GM23248 (cell line): Measurements from ENCODE around the gene CSPG4. TPM values are rescaled to one million over a fixed set of nuclear protein-coding genes. Genes with fewer than 3 reads are reported as not detected.

ENCODE experiments used
- DNase-seq: peaks from one replicate; pipeline ENCODE4 v3.0.0-alpha.2; 2015
- H2AFZ ChIP-seq: fragments of 200-600 bp; sonication (generic); 2 replicates; pipeline ENCODE4 v1.6.1; 2016; ENCODE audit warnings: antibody characterized with exemption
- H3F3A ChIP-seq: fragments of 200-600 bp; sonication (generic); 2 replicates; pipeline ENCODE4 v1.6.1; 2016; ENCODE audit warnings: mild to moderate bottlenecking, antibody characterized with exemption, mixed run types; ENCODE audit not compliant: insufficient read depth
- H3K27ac ChIP-seq: fragments of 200-600 bp; sonication (generic); 2 replicates; pipeline ENCODE4 v1.5.1; 2016; ENCODE audit warnings: mild to moderate bottlenecking
- H3K27me3 ChIP-seq: fragments of 200-600 bp; sonication (generic); replicated peaks from 2 replicates; pipeline ENCODE4 v1.6.1; 2016; ENCODE audit warnings: mild to moderate bottlenecking; ENCODE audit not compliant: insufficient read depth
- H3K36me3 ChIP-seq: fragments of 200-600 bp; sonication (generic); 2 replicates; pipeline ENCODE4 v1.6.1; 2016; ENCODE audit warnings: low read depth, mild to moderate bottlenecking
- H3K4me1 ChIP-seq: fragments of 200-600 bp; sonication (generic); 2 replicates; pipeline ENCODE4 v1.6.1; 2016; ENCODE audit warnings: mild to moderate bottlenecking; ENCODE audit not compliant: insufficient read depth
- H3K4me2 ChIP-seq: fragments of 200-600 bp; sonication (generic); one replicate; pipeline ENCODE4 v1.6.1; 2016; ENCODE audit warnings: mild to moderate bottlenecking; ENCODE audit not compliant: unreplicated experiment
- H3K4me3 ChIP-seq: fragments of 200-600 bp; sonication (generic); 2 replicates; pipeline ENCODE4 v1.5.1; 2016; ENCODE audit warnings: mild to moderate bottlenecking
- H3K79me2 ChIP-seq: fragments of 200-600 bp; sonication (generic); 2 replicates; pipeline ENCODE4 v1.6.1; 2016; ENCODE audit warnings: mild to moderate bottlenecking; ENCODE audit not compliant: insufficient read depth
- H3K9ac ChIP-seq: fragments of 200-600 bp; sonication (generic); 2 replicates; pipeline ENCODE4 v1.6.1; 2016; ENCODE audit warnings: mild to moderate bottlenecking
- H3K9me2 ChIP-seq: fragments of 200-600 bp; sonication (generic); 2 replicates; pipeline ENCODE4 v1.6.1; 2016; ENCODE audit warnings: mixed run types, mild to moderate bottlenecking, moderate library complexity; ENCODE audit not compliant: insufficient read depth
- H3K9me3 ChIP-seq: fragments of 200-600 bp; sonication (generic); one replicate; pipeline ENCODE4 v1.6.1; 2017; ENCODE audit warnings: low read depth
- H4K20me1 ChIP-seq: fragments of 200-600 bp; sonication (generic); 2 replicates; pipeline ENCODE4 v1.6.0; 2016; ENCODE audit not compliant: insufficient read depth
- EZH2 ChIP-seq: fragments of 200-600 bp; sonication (generic); IDR thresholded peaks from 2 replicates; pipeline ENCODE4 v1.6.1; 2018; ENCODE audit warnings: antibody characterized with exemption, mild to moderate bottlenecking; ENCODE audit not compliant: insufficient read depth, poor library complexity, severe bottlenecking
- EZH2phosphoT487 ChIP-seq: fragments of 200-600 bp; sonication (generic); IDR thresholded peaks from 2 replicates; pipeline ENCODE4 v1.6.1; 2018; ENCODE audit warnings: antibody characterized with exemption, moderate library complexity, mild to moderate bottlenecking, low read depth; ENCODE audit not compliant: insufficient read depth
- WGBS, 2 experiments: methylation state at CpG; one replicate each; pipeline ENCODE4 v1.1.6; 2015 to 2017; ENCODE audit warnings: low lambda C conversion rate in 2 of 2, low coverage in 1 of 2; ENCODE audit errors: missing lambda C conversion rate in 2 of 2; 5-methylcytosine and 5-hydroxymethylcytosine counted together
- in situ Hi-C: fragments of 300-500 bp; cut with MboI; formaldehyde crosslinking; loops from 2 replicates; pipeline ENCODE4 v1.15.0; 2020
- polyA plus RNA-seq: library from polyadenylated mRNA; unstranded; fragments of >200 nt; fragmentation: Nextera tagmentation; extraction: Ambion mirVana; gene quantifications from 2 replicates; pipeline ENCODE4 v1.2.1, GENCODE V29; 2016
- total RNA-seq: library from RNA; depleted of rRNA; stranded (reverse); fragments of >200 nt; shearing (Covaris generic); gene quantifications from 2 replicates; pipeline ENCODE4 v1.2.3, GENCODE V29; 2014

Gene CSPG4
- total and polyA plus RNA-seq, 2 experiments from 2014 or later: 5.3 to 25.8 TPM

DNA sequence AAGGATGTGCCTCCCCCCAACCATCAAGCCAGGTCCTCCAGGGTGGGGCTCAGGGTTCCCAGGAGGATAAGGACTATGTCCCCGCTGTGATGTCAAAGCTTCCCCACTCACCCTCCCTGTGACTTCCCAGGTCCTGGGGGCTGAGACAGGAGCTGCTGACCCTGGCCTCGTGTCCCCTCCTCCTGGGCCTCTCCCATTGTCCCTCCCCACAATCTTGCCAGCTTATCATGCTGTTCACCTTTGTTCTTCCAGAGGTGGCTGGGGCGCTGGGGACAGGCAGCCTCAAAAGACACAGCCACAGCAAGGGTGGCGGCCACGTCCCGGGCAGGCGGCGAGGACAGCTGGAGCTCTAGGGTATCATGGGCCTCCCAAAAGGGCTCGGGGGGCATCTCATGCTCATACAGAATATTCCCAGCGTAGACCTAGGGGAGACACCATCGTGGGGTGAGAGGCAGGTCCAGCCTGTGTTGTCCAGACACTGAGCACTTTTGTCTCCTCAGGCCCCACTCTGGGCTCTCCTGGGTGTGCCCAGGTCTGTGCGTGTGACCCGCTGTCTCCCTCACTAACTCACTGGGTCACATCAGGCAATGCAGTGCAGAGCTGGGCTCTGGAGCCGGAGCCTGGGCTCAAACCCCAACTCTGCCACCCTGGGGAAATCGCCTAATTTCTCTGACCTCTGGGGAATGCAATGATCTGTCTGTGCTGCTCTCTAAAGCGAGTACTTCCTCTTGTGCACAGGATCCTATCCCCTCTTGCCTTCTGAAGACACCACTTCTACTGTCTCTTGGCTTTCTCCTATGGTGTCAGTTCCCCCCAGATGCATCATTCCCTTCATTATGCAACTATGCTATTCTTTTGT lies 35.0 kb downstream of the CSPG4 start:
- WGBS, 2 experiments: 81 to 90% methylated on average over 15 to 16 of the region's 16 CpGs
- in situ Hi-C loops: no loop called here
- TF ChIP-seq EZH2 (no peak), EZH2phosphoT487 (no peak)
- no peak overlapping the region for H3K27ac ChIP-seq
- H3K27me3 ChIP-seq: no peaks in the 10 kb centered on the region
- no peaks in the 10 kb centered on the region for H3K36me3 ChIP-seq
- H3K9me2 ChIP-seq: no peaks in the 10 kb centered on the region
- no peak overlapping the region for H3K4me2 ChIP-seq
- DNase-seq: no peak
- H3K4me1 ChIP-seq: peaks cover 16% of the 10 kb centered on the region
- H3K9me3 ChIP-seq: no peaks in the 10 kb centered on the region
- H3F3A ChIP-seq: 0 out of 2 replicates have a peak, but pooled peaks cover 3% of the 10 kb centered on the region
- no peaks in the 10 kb centered on the region for H4K20me1 ChIP-seq
- H2AFZ ChIP-seq: no peak overlapping the region
- no peaks in the 10 kb centered on the region for H3K79me2 ChIP-seq
- no peak overlapping the region for H3K9ac ChIP-seq
- H3K4me3 ChIP-seq: no peak overlapping the region

DNA sequence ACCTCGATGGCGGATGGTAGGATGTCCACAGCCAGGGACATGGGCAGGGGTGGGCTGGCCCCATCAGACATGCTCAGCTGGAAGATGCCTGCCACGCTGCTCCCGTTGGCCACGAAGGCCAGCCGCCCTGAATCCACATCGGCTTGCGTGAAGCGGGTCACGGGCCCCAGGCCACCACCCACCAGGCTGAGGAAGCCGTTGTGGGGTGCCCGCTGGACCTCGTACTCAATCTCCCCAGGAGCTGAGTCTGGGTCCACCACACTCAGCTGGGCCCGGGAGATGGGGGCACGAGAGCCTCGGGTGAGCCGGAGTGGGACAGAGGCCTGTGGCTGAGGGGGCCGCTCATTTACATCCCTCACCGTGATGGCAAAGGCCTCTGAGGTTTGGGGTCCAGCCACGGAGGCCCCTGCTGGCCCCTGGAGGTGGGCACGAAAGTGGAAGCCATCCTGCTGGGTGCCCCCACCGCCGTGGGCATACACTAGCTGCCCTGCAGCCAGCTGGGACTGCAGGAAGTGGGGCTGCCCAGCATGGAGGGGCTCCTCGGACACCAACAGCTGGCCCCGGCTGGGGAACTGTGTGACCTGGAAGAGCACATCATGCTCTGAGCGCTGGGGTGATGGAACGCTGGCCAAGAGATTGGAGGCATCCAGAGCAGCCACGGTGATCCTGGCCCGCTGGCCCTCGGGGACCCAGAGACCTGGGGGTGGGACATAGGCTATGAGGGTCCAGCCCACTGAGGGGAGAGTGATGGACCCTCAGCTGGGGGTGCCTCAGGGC lies 35.8 kb downstream of the CSPG4 start:
- Histone ChIP-seq H3K4me1 (peaks cover 21% of the 10 kb centered on the region), H3K4me2 (no peak overlapping the region), H3K9me3 (no peaks in the 10 kb centered on the region), H3K9ac (no peak overlapping the region), H3K4me3 (no peak overlapping the region), H3K27me3 (no peaks in the 10 kb centered on the region), H4K20me1 (no peaks in the 10 kb centered on the region), H3K79me2 (no peaks in the 10 kb centered on the region), H3K9me2 (no peaks in the 10 kb centered on the region), H3K27ac (no peak overlapping the region), H2AFZ (no peak overlapping the region), H3F3A (peaks cover 12% of the 10 kb centered on the region; the same call in 1 of the 2 replicates), H3K36me3 (no peaks in the 10 kb centered on the region)
- in situ Hi-C loops: no loop called here
- WGBS, 2 experiments: 91 to 93% methylated on average over 27 to 30 of the region's 30 CpGs
- DNase-seq: no peak
- TF ChIP-seq EZH2phosphoT487 (no peak), EZH2 (no peak)

DNA sequence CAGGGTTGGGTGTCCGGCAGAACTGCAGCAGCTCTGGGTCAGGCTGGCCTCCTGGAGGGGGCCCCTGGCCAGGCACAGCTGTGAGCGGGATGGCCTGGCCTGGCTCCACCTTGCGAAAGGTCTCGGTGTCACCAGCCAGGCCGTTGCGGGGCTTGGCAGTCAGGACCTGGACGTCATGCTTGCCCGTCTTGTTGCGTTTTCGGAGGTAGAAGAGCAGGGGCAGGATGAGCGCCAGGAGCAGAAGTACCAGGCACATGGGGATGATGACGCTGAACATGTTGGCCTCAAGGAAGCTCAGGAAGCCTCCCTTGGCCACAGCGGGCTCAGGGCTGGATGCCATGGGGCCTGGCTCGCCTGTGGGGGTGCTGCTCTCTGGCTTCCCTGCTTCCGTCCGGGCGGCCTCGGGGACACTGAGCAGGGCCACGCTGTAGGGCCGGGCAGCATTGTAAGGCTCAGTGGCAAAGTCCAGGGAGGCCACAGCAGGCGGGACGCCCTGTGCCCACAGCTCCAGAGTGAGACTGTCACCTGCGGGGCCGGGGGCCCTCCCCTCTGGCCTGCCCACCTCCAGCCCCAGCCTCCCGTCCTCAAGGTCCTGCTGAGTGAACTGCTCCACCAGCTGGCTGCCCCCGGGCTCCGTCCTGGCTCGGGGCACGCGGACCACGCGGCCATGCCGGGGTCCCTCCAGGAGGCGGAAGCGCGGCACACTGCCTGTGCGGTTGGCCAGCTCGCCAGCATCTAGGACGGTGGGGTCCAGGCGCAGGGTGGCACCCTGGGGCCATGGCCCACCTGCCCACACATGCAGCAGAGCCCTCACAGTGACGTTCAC lies 36.9 kb downstream of the CSPG4 start:
- 79 to 81% methylated on average over 23 to 32 of the region's 41 CpGs for WGBS, 2 experiments

DNA sequence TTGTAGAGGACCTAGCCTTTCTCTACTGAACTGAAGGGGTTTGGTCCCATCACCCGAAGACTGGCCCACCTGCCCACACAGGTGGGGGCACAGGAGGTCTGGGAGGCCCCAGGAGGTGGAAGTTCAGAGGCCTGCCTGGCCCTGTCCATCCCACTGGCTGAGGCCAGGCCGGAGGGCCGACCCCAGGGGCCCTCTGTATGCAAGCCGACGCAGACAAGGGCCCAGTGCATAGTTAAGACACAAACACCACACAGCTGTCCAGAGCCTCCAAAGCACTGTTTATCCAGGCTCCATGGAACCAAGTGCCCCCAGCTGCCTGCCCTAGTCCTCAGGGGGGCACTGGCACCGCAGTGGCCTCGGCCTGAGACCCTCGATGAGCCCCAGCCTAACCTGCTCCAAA lies 38.3 kb downstream of the CSPG4 start:
- no peaks in the 10 kb centered on the region for H4K20me1 ChIP-seq

More for the DNA sequence above, 36.9 kb downstream of the CSPG4 start:
- Histone ChIP-seq H3K27me3 (no peaks in the 10 kb centered on the region), H3K9ac (no peak overlapping the region), H3K79me2 (no peaks in the 10 kb centered on the region), H3K36me3 (no peaks in the 10 kb centered on the region), H4K20me1 (no peaks in the 10 kb centered on the region), H3K4me1 (peaks cover 21% of the 10 kb centered on the region), H3K9me2 (no peaks in the 10 kb centered on the region), H3K4me3 (no peak overlapping the region), H3K27ac (no peak overlapping the region), H3K4me2 (no peak overlapping the region), H3F3A (peaks cover 19% of the 10 kb centered on the region; the same call in 1 of the 2 replicates), H3K9me3 (no peaks in the 10 kb centered on the region), H2AFZ (no peak overlapping the region)
- no peak for TF ChIP-seq EZH2phosphoT487
- TF ChIP-seq EZH2: no peak
- no peak for DNase-seq
- in situ Hi-C loops: no loop called here

More for the DNA sequence above, 38.3 kb downstream of the CSPG4 start:
- H3K9me2 ChIP-seq: no peaks in the 10 kb centered on the region
- H3K27ac ChIP-seq: no peak overlapping the region
- no peak for DNase-seq
- no peak overlapping the region; the same call in 1 of the 2 replicates for H3K9ac ChIP-seq
- WGBS, 2 experiments: 85 to 86% methylated on average over 8 of the region's 8 CpGs
- in situ Hi-C loops: no loop called here
- H3K36me3 ChIP-seq: no peaks in the 10 kb centered on the region
- H3K4me2 ChIP-seq: no peak overlapping the region
- no peaks in the 10 kb centered on the region for H3K27me3 ChIP-seq
- H3F3A ChIP-seq: peaks cover 19% of the 10 kb centered on the region; the same call in 1 of the 2 replicates
- TF ChIP-seq EZH2phosphoT487 (no peak), EZH2 (no peak)
- no peak overlapping the region for H2AFZ ChIP-seq
- H3K79me2 ChIP-seq: no peaks in the 10 kb centered on the region
- H3K4me3 ChIP-seq: no peak overlapping the region
- H3K4me1 ChIP-seq: peaks cover 21% of the 10 kb centered on the region
- no peaks in the 10 kb centered on the region for H3K9me3 ChIP-seq
